ENCODE measurements around the gene ASPA.
"Not testable (repeated sequence)": the region's sequence is repeated elsewhere in the genome, so short reads cannot be mapped to it uniquely, and the experiment has no call there.

ASPA gene

GRCh38 chr17:3497101-3497500 lies 21.3 kb downstream of the ASPA start:
- Mint-ChIP-seq H3K27me3 (peaks cover 4% of the 10 kb centered on the region), H3K36me3 (no peaks in the 10 kb centered on the region), H3K9me3 (no peaks in the 10 kb centered on the region), H3K4me3 (no peak overlapping the region), H3K27ac (no peak overlapping the region), H3K4me1 (no peaks in the 10 kb centered on the region)

GRCh38 chr17:3501344-3501743 lies 25.5 kb downstream of the ASPA start:
- Mint-ChIP-seq H3K36me3 (no peaks in the 10 kb centered on the region), H3K27ac (no peak overlapping the region), H3K4me3 (no peak overlapping the region), H3K4me1 (no peaks in the 10 kb centered on the region), H3K9me3 (no peaks in the 10 kb centered on the region), H3K27me3 (peaks cover under 1% of the 10 kb centered on the region)

DNA sequence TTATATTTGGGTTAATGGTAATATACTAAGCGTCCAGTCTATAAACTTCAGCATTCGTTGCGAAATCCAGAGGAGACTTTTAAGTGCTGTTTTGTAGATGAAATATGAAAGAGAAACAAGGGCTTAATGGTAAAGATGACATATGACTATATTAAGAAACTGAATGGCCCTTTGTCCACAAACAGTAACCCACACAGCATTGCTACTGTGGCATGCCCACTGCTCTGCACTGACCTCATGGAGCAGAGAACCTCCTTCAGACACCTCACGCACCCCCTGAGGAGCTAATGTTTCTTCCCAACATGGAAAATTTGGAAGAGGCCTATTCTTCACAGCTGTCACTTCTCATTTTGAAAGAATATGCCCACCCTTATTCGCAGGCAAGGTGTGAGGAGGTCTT lies 26.7 kb downstream of the ASPA start:
- Mint-ChIP-seq H3K4me3 (no peak overlapping the region), H3K36me3 (no peaks in the 10 kb centered on the region), H3K4me1 (no peaks in the 10 kb centered on the region), H3K27me3 (peaks cover 3% of the 10 kb centered on the region), H3K27ac (no peak overlapping the region), H3K9me3 (no peaks in the 10 kb centered on the region)

- Mint-ChIP-seq H3K4me3 (no peak overlapping the region), H3K27me3 (peaks cover 3% of the 10 kb centered on the region), H3K36me3 (no peaks in the 10 kb centered on the region), H3K9me3 (no peaks in the 10 kb centered on the region), H3K27ac (no peak overlapping the region), H3K4me1 (no peaks in the 10 kb centered on the region)
Measured at GRCh38 chr17:3503285-3503684, 27.5 kb downstream of the ASPA start.

- H3K27me3 Mint-ChIP-seq, result peaks cover 3% of the 10 kb centered on the region
- no peak overlapping the region for H3K4me3 Mint-ChIP-seq
- no peaks in the 10 kb centered on the region for H3K4me1 Mint-ChIP-seq
- no peaks in the 10 kb centered on the region for H3K9me3 Mint-ChIP-seq
- no peak overlapping the region for H3K27ac Mint-ChIP-seq
- H3K36me3 Mint-ChIP-seq, result no peaks in the 10 kb centered on the region
Measured at GRCh38 chr17:3505008-3505407, 29.2 kb downstream of the ASPA start.

DNA sequence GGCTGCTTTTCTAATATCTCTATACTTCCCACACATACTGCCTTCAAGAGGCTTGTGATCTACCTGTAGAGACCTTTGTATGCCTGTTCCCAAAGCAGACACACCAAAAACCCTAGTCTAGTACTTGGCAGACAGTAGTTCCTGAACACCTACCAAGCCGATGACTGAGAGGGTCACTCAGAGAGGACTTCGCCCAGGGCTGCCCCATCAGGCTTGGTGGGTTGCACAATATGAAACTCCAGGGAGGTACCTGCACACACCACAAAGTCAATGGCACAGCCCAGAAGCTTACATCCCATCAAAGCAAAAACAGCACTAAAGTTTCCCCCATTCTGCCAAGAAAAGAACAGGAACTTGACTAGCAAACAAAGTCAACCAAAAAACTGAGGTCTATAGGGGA lies 30.3 kb downstream of the ASPA start:
- Mint-ChIP-seq H3K9me3 (no peaks in the 10 kb centered on the region), H3K4me1 (no peaks in the 10 kb centered on the region), H3K27ac (no peak overlapping the region), H3K36me3 (no peaks in the 10 kb centered on the region), H3K4me3 (no peak overlapping the region), H3K27me3 (peaks cover 3% of the 10 kb centered on the region)

- H3K4me3 Mint-ChIP-seq, result no peak overlapping the region
- H3K4me1 Mint-ChIP-seq, result no peaks in the 10 kb centered on the region
- H3K27ac Mint-ChIP-seq, result no peak overlapping the region
- no peaks in the 10 kb centered on the region for H3K36me3 Mint-ChIP-seq
- H3K27me3 Mint-ChIP-seq, result peaks cover 3% of the 10 kb centered on the region
- no peaks in the 10 kb centered on the region for H3K9me3 Mint-ChIP-seq
Measured at GRCh38 chr17:3507071-3507470, 31.3 kb downstream of the ASPA start.

- H3K9me3 Mint-ChIP-seq, result no peaks in the 10 kb centered on the region
- H3K27ac Mint-ChIP-seq, result no peak overlapping the region
- no peaks in the 10 kb centered on the region for H3K4me1 Mint-ChIP-seq
- H3K36me3 Mint-ChIP-seq, result no peaks in the 10 kb centered on the region
- no peak overlapping the region for H3K4me3 Mint-ChIP-seq
- peaks cover 3% of the 10 kb centered on the region for H3K27me3 Mint-ChIP-seq
Measured at GRCh38 chr17:3507869-3508268, 32.1 kb downstream of the ASPA start.

GRCh38 chr17:3510090-3510489 lies 34.3 kb downstream of the ASPA start:
- Mint-ChIP-seq H3K4me1 (no peaks in the 10 kb centered on the region), H3K36me3 (no peaks in the 10 kb centered on the region), H3K4me3 (no peak overlapping the region), H3K27ac (no peak overlapping the region), H3K27me3 (peaks cover 3% of the 10 kb centered on the region), H3K9me3 (no peaks in the 10 kb centered on the region)

GRCh38 chr17:3511852-3512504 lies 36.2 kb downstream of the ASPA start:
- Mint-ChIP-seq H3K4me3 (no peak overlapping the region), H3K36me3 (no peaks in the 10 kb centered on the region), H3K4me1 (no peaks in the 10 kb centered on the region), H3K9me3 (no peaks in the 10 kb centered on the region), H3K27ac (no peak overlapping the region), H3K27me3 (peaks cover 1% of the 10 kb centered on the region)

GRCh38 chr17:3512505-3513171 lies 36.8 kb downstream of the ASPA start:
- no peaks in the 10 kb centered on the region for H3K4me1 Mint-ChIP-seq

GRCh38 chr17:3513305-3514035 lies 37.7 kb downstream of the ASPA start:
- no peaks in the 10 kb centered on the region for H3K27me3 Mint-ChIP-seq
- H3K27ac Mint-ChIP-seq, result no peak overlapping the region
- H3K9me3 Mint-ChIP-seq, result no peaks in the 10 kb centered on the region
- no peak overlapping the region for H3K4me3 Mint-ChIP-seq
- H3K36me3 Mint-ChIP-seq, result no peaks in the 10 kb centered on the region
- no peaks in the 10 kb centered on the region for H3K4me1 Mint-ChIP-seq

More at GRCh38 chr17:3512505-3513171, 36.8 kb downstream of the ASPA start:
- H3K4me3 Mint-ChIP-seq, result no peak overlapping the region
- no peaks in the 10 kb centered on the region for H3K36me3 Mint-ChIP-seq
- no peaks in the 10 kb centered on the region for H3K9me3 Mint-ChIP-seq
- H3K27me3 Mint-ChIP-seq, result no peaks in the 10 kb centered on the region
- no peak overlapping the region for H3K27ac Mint-ChIP-seq

- not testable (repeated sequence) for H3K9me3 Mint-ChIP-seq, H3K27ac Mint-ChIP-seq, H3K4me3 Mint-ChIP-seq, H3K27me3 Mint-ChIP-seq, H3K36me3 Mint-ChIP-seq, H3K4me1 Mint-ChIP-seq
Measured at GRCh38 chr17:3514167-3514566, 38.4 kb downstream of the ASPA start.

DNA sequence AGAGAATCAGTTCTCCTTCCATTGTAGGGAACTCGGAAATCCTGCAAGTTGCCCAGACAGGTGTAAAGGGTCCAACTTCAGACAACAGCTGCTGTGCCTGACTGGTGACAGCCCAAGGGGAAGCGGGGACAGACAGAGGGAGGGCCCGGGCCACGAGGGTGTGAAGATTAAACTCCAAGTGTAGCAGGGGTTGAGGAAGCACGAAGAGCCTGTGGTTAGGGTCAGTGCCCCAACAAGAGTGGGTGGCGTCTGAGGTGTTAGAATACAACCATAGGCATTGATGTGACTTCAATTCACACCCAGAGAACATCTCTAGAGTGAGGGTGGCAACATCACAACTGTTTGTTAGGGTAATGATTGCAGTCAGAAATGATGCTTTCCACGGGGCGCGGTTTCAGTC lies 39.1 kb downstream of the ASPA start:
- no peaks in the 10 kb centered on the region for H3K36me3 Mint-ChIP-seq
- no peaks in the 10 kb centered on the region for H3K27me3 Mint-ChIP-seq
- no peak overlapping the region for H3K4me3 Mint-ChIP-seq
- H3K4me1 Mint-ChIP-seq, result no peaks in the 10 kb centered on the region
- no peak overlapping the region for H3K27ac Mint-ChIP-seq
- no peaks in the 10 kb centered on the region for H3K9me3 Mint-ChIP-seq

DNA sequence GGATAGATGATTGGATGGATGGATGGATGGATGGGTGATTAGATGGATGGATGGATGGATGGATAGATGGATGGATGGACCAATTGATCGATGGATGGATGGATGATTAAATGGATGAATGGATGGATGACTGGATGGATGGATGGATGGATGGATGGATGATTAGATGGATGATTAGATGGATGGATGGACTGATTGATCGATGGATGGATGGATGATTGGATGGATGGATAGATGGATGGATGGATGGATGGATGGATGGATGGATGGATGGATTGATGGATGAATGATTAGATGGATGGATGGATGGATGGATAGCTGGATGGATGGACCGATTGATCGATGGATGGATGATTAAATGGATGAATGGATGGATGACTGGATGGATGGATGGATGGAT lies 43.7 kb downstream of the ASPA start:
- H3K36me3 Mint-ChIP-seq, H3K9me3 Mint-ChIP-seq, H3K4me1 Mint-ChIP-seq, H3K27me3 Mint-ChIP-seq, H3K27ac Mint-ChIP-seq, H3K4me3 Mint-ChIP-seq: not testable (repeated sequence)

DNA sequence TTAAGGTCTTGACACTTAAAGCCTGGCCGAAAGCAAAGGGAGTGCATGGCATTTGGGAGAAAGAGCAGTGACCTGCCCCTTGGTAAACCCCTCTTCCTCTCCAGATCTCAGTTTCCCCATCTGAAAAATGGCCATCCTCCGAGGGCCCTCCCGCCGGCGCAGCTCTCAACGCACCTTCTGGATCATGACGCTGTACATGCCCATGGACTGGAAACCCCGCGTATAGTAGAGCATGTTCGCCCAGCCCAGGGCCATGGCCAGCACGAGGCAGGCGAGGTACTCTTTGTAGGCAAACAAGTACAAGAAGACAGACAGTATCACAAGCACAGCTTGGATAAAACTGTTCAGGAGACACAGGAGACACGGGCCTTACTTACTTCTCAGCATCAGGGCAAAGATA lies 48.2 kb downstream of the ASPA start:
- Mint-ChIP-seq H3K4me3 (no peak overlapping the region), H3K27me3 (no peaks in the 10 kb centered on the region), H3K27ac (no peak overlapping the region), H3K4me1 (no peaks in the 10 kb centered on the region), H3K9me3 (no peaks in the 10 kb centered on the region), H3K36me3 (no peaks in the 10 kb centered on the region)
